Panc1 (cell line): ENCODE data around the gene SMG6.

Experiments used
- CTCF ChIP-seq: fragments of 450-650 bp; IDR thresholded peaks from 2 replicates; pipeline ENCODE4 v1.5.1; 2017; ENCODE audit warnings: mild to moderate bottlenecking
- POLR2AphosphoS5 ChIP-seq: IDR thresholded peaks from 2 replicates; pipeline ENCODE4 v1.6.1; 2012; ENCODE audit warnings: mild to moderate bottlenecking, low read depth, low read length, moderate library complexity
- SIN3A ChIP-seq: IDR thresholded peaks from 2 replicates; pipeline ENCODE4 v1.6.1; 2012; ENCODE audit warnings: low read depth, mild to moderate bottlenecking, low read length, moderate library complexity, borderline replicate concordance; ENCODE audit not compliant: insufficient read depth
- TCF7L2 ChIP-seq: IDR thresholded peaks from 2 replicates; pipeline ENCODE4 v1.6.1; 2011; ENCODE audit warnings: mild to moderate bottlenecking, low read depth, low read length, inconsistent platforms

- no peak for TF ChIP-seq CTCF
- no peak for TF ChIP-seq TCF7L2
- no peak for TF ChIP-seq POLR2AphosphoS5
- no peak for TF ChIP-seq SIN3A
Observed at GRCh38 chr17:2070241-2071023, 233.2 kb downstream of the SMG6 start.
